Hepatocyte (in vitro differentiated cells): ENCODE results near the gene MAP4K3.

Experiments
- EZH2 ChIP-seq: fragments of 200-600 bp; sonication (generic); IDR thresholded peaks from 2 replicates; pipeline ENCODE4 v1.6.1; 2016; ENCODE audit warnings: antibody characterized with exemption, mild to moderate bottlenecking, borderline replicate concordance
- TF ChIP-seq, protein P1 (sequence below): fragments of 200-600 bp; sonication (generic); IDR thresholded peaks from 2 replicates; pipeline ENCODE4 v1.5.1; 2016; ENCODE audit warnings: antibody characterized with exemption, mild to moderate bottlenecking; ENCODE audit not compliant: poor library complexity

- TF ChIP-seq, protein P1, sequence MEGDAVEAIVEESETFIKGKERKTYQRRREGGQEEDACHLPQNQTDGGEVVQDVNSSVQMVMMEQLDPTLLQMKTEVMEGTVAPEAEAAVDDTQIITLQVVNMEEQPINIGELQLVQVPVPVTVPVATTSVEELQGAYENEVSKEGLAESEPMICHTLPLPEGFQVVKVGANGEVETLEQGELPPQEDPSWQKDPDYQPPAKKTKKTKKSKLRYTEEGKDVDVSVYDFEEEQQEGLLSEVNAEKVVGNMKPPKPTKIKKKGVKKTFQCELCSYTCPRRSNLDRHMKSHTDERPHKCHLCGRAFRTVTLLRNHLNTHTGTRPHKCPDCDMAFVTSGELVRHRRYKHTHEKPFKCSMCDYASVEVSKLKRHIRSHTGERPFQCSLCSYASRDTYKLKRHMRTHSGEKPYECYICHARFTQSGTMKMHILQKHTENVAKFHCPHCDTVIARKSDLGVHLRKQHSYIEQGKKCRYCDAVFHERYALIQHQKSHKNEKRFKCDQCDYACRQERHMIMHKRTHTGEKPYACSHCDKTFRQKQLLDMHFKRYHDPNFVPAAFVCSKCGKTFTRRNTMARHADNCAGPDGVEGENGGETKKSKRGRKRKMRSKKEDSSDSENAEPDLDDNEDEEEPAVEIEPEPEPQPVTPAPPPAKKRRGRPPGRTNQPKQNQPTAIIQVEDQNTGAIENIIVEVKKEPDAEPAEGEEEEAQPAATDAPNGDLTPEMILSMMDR = no peak
- TF ChIP-seq EZH2 = no peak
Measured at GRCh38 chr2:39304729-39305128, 132.4 kb downstream of the MAP4K3 start.
